Measurements from ENCODE around the gene SYNE1.

Gene SYNE1

GRCh38 chr6:152300517-152300916 is 336.6 kb downstream of the SYNE1 start:
- Histone ChIP-seq H3K9me3 (ENCODE audit: insufficient read depth, low read length) (no peaks in the 10 kb centered on the region), H3K27me3 (ENCODE audit: low read length) (no peaks in the 10 kb centered on the region), H3K9ac (ENCODE audit: low read length) (peak overlapping the region; percentile 75), H4K20me1 (ENCODE audit: low read depth, low read length) (no peaks in the 10 kb centered on the region), H2AFZ (ENCODE audit: low read depth, low read length, severe bottlenecking) (no peak overlapping the region), H3K9me2 (replicated peaks; ENCODE audit: insufficient read depth, low read length) (no peaks in the 10 kb centered on the region), H3K4me3 (ENCODE audit: insufficient read depth, low read length, poor library complexity, severe bottlenecking) (peak overlapping the region; percentile 73), H3K27ac (ENCODE audit: low read depth, low read length) (peak overlapping the region; percentile 100), H3K36me3 (ENCODE audit: low read length) (no peaks in the 10 kb centered on the region), H3K4me2 (ENCODE audit: low read depth, low read length, poor library complexity, severe bottlenecking) (peak overlapping the region; percentile 99), H3K79me2 (ENCODE audit: insufficient read depth, low read length) (peaks cover 57% of the 10 kb centered on the region), H3F3A (ENCODE audit: insufficient read depth) (peaks cover 52% of the 10 kb centered on the region)
- TF ChIP-seq CTCF (IDR thresholded peaks at IDR 0.05; ENCODE audit: insufficient read depth, low read length, poor library complexity, severe bottlenecking) (no peak), EZH2phosphoT487 (conservative IDR thresholded peaks at IDR 0.05; ENCODE audit: low read length) (no peak)

- peak overlapping the region; percentile 73 for H3K4me3 ChIP-seq (ENCODE audit: insufficient read depth, low read length, poor library complexity, severe bottlenecking)
- H3K4me2 ChIP-seq (ENCODE audit: low read depth, low read length, poor library complexity, severe bottlenecking) = peak overlapping the region; percentile 99
- peaks cover 52% of the 10 kb centered on the region for H3F3A ChIP-seq (ENCODE audit: insufficient read depth)
- no peaks in the 10 kb centered on the region for H3K9me3 ChIP-seq (ENCODE audit: insufficient read depth, low read length)
- no peak overlapping the region for H2AFZ ChIP-seq (ENCODE audit: low read depth, low read length, severe bottlenecking)
- peak overlapping the region; percentile 75 for H3K9ac ChIP-seq (ENCODE audit: low read length)
- no peaks in the 10 kb centered on the region for H3K27me3 ChIP-seq (ENCODE audit: low read length)
- no peaks in the 10 kb centered on the region for H3K9me2 ChIP-seq (replicated peaks; ENCODE audit: insufficient read depth, low read length)
- peaks cover 65% of the 10 kb centered on the region for H3K79me2 ChIP-seq (ENCODE audit: insufficient read depth, low read length)
- H3K27ac ChIP-seq (ENCODE audit: low read depth, low read length) = peak overlapping the region; percentile 100
- no peak for TF ChIP-seq EZH2phosphoT487 (conservative IDR thresholded peaks at IDR 0.05; ENCODE audit: low read length)
- TF ChIP-seq CTCF (IDR thresholded peaks at IDR 0.05; ENCODE audit: insufficient read depth, low read length, poor library complexity, severe bottlenecking) = no peak
- peaks cover 8% of the 10 kb centered on the region; the same call in 1 of the 2 replicates for H3K36me3 ChIP-seq (ENCODE audit: low read length)
- H4K20me1 ChIP-seq (ENCODE audit: low read depth, low read length) = no peaks in the 10 kb centered on the region
These were observed 338.1 kb downstream of the SYNE1 start for GRCh38 chr6:152298848-152299735.

GRCh38 chr6:152298055-152298647 is 339.0 kb downstream of the SYNE1 start:
- peaks cover 65% of the 10 kb centered on the region for H3K79me2 ChIP-seq (ENCODE audit: insufficient read depth, low read length)
- TF ChIP-seq EZH2phosphoT487 (conservative IDR thresholded peaks at IDR 0.05; ENCODE audit: low read length) (no peak), CTCF (IDR thresholded peaks at IDR 0.05; ENCODE audit: insufficient read depth, low read length, poor library complexity, severe bottlenecking) (no peak)
- H4K20me1 ChIP-seq (ENCODE audit: low read depth, low read length) = no peaks in the 10 kb centered on the region
- H3K27me3 ChIP-seq (ENCODE audit: low read length) = no peaks in the 10 kb centered on the region
- H3K36me3 ChIP-seq (ENCODE audit: low read length) = peaks cover 12% of the 10 kb centered on the region; the same call in 1 of the 2 replicates
- H3K9ac ChIP-seq (ENCODE audit: low read length) = peak overlapping the region; percentile 75
- H3F3A ChIP-seq (ENCODE audit: insufficient read depth) = peaks cover 52% of the 10 kb centered on the region
- H3K27ac ChIP-seq (ENCODE audit: low read depth, low read length) = peak overlapping the region; percentile 100
- H2AFZ ChIP-seq (ENCODE audit: low read depth, low read length, severe bottlenecking) = no peak overlapping the region
- no peaks in the 10 kb centered on the region for H3K9me3 ChIP-seq (ENCODE audit: insufficient read depth, low read length)
- H3K9me2 ChIP-seq (replicated peaks; ENCODE audit: insufficient read depth, low read length) = no peaks in the 10 kb centered on the region
- peak overlapping the region; percentile 73 for H3K4me3 ChIP-seq (ENCODE audit: insufficient read depth, low read length, poor library complexity, severe bottlenecking)
- H3K4me2 ChIP-seq (ENCODE audit: low read depth, low read length, poor library complexity, severe bottlenecking) = peak overlapping the region; percentile 99

All from SU-DHL-6 (cell line).